Endothelial cell of umbilical vein (primary cell): ENCODE data around the gene GLOD4. TPM values are rescaled to one million over a fixed set of nuclear protein-coding genes. Genes with fewer than 3 reads are reported as not detected.

ENCODE experiments used
- BruUV-seq: library from RNA; stranded (reverse); fragments of 400-500 nt; replicated peaks from 2 replicates; lab custom pipeline; 2021; lab: Mats Ljungman, UMichigan
- CTCF ChIA-PET: fragments of 300-600, 350-600 bp; sonication (Branson Sonifier 250); formaldehyde crosslinking; loops from one replicate; lab custom pipeline; 2021; ENCODE audit warnings: antibody characterized with exemption, inconsistent platforms; lab: Charles Lee
- POLR2A ChIA-PET: fragments of 300-600, 350-600 bp; sonication (Branson Sonifier 250); formaldehyde crosslinking; loops from one replicate; lab custom pipeline; 2021; ENCODE audit warnings: antibody characterized with exemption, inconsistent platforms; lab: Charles Lee
- DNase-seq: peaks from one replicate; pipeline ENCODE4 v3.0.0-alpha.2; 2011; ENCODE audit warnings: low read depth, low spot score
- FAIRE-seq: peaks from 2 replicates; lab custom pipeline; 2011; peaks lifted over from hg19 to GRCh38; lab: Jason Lieb, UNC
- H2AFZ ChIP-seq: 2 replicates; pipeline ENCODE4 v1.6.0; 2012; ENCODE audit warnings: low read depth, low read length, control low read depth, inconsistent platforms
- H3K27ac ChIP-seq: 2 replicates; pipeline ENCODE4 v1.5.1; 2011; ENCODE audit warnings: low read depth, mild to moderate bottlenecking, control low read depth, low read length, moderate library complexity; ENCODE audit not compliant: insufficient read depth
- H3K27me3 ChIP-seq, 2 experiments: 2 replicates each; pipeline versions ENCODE4 v1.6.0 to v1.6.1; 2011; ENCODE audit warnings: low read length in 2 of 2, mixed read lengths in 1 of 2; ENCODE audit not compliant: control insufficient read depth in 2 of 2, insufficient read depth in 2 of 2
- H3K36me3 ChIP-seq, 2 experiments: 2 replicates in 1 of 2; 3 replicates in 1 of 2; pipeline ENCODE4 v1.5.1; 2011; ENCODE audit warnings: low read length in 2 of 2, mild to moderate bottlenecking in 1 of 2, moderate library complexity in 1 of 2; ENCODE audit not compliant: control insufficient read depth in 2 of 2, insufficient read depth in 2 of 2; ENCODE audit errors: extremely low read depth in 1 of 2
- H3K4me1 ChIP-seq: 3 replicates; pipeline ENCODE4 v1.5.1; 2011; ENCODE audit warnings: mild to moderate bottlenecking, low read length; ENCODE audit not compliant: control insufficient read depth, insufficient read depth; ENCODE audit errors: extremely low read depth
- H3K4me2 ChIP-seq: 2 replicates; pipeline ENCODE4 v1.6.1; 2011; ENCODE audit warnings: low read length, control low read depth, mixed read lengths; ENCODE audit not compliant: insufficient read depth
- H3K4me3 ChIP-seq, 3 experiments: fragments of 200-600 bp in 1 of 3; sonication (generic), shearing (Covaris generic) in 1 of 3; replicated peaks in 1 of 3; 2 replicates each; pipeline ENCODE4 v1.5.1; 2011 to 2016; ENCODE audit warnings: control low read depth in 3 of 3, low read length in 3 of 3, mild to moderate bottlenecking in 2 of 3, inconsistent platforms in 1 of 3, low read depth in 1 of 3, moderate library complexity in 1 of 3; ENCODE audit not compliant: insufficient read depth in 1 of 3
- H3K79me2 ChIP-seq: 2 replicates; pipeline ENCODE4 v1.6.0; 2012; ENCODE audit warnings: low read length, inconsistent platforms; ENCODE audit not compliant: control insufficient read depth, insufficient read depth
- H3K9ac ChIP-seq: replicated peaks from 2 replicates; pipeline ENCODE3; 2011; ENCODE audit warnings: low read length, control low read depth; ENCODE audit not compliant: insufficient read depth; ENCODE audit errors: extremely low read depth
- H3K9me1 ChIP-seq: replicated peaks from 3 replicates; pipeline ENCODE4 v1.6.0; 2011; ENCODE audit warnings: mild to moderate bottlenecking, low read length; ENCODE audit not compliant: control insufficient read depth, insufficient read depth; ENCODE audit errors: extremely low read depth
- H3K9me3 ChIP-seq: replicated peaks from 2 replicates; pipeline ENCODE4 v1.5.1; 2012; ENCODE audit warnings: low read length, inconsistent platforms; ENCODE audit not compliant: control insufficient read depth, insufficient read depth
- H4K20me1 ChIP-seq: replicated peaks from 2 replicates; pipeline ENCODE3; 2011; ENCODE audit warnings: mild to moderate bottlenecking, low read length; ENCODE audit not compliant: control insufficient read depth, insufficient read depth; ENCODE audit errors: extremely low read depth
- EZH2 ChIP-seq: IDR thresholded peaks from 2 replicates; pipeline ENCODE4 v1.6.1; 2012; ENCODE audit warnings: borderline replicate concordance, low read depth, mild to moderate bottlenecking, moderate library complexity, low read length, inconsistent platforms; ENCODE audit not compliant: severe bottlenecking
- FOS ChIP-seq: IDR thresholded peaks from 2 replicates; pipeline ENCODE4 v1.6.1; 2011; ENCODE audit warnings: mild to moderate bottlenecking, low read length, moderate library complexity, borderline replicate concordance; ENCODE audit not compliant: insufficient read depth
- GATA2 ChIP-seq: IDR thresholded peaks from 2 replicates; pipeline ENCODE4 v1.7.0; 2011; ENCODE audit warnings: low read depth, mild to moderate bottlenecking, moderate library complexity, mixed read lengths, low read length; ENCODE audit not compliant: insufficient read length, insufficient read depth
- JUN ChIP-seq: IDR thresholded peaks from 2 replicates; pipeline ENCODE4 v1.6.1; 2011; ENCODE audit warnings: borderline replicate concordance, low read depth; ENCODE audit not compliant: insufficient read length, insufficient read depth
- MAX ChIP-seq: IDR thresholded peaks from 2 replicates; pipeline ENCODE4 v1.6.1; 2011; ENCODE audit not compliant: insufficient read depth, insufficient read length
- MYC ChIP-seq: IDR thresholded peaks from one replicate; pipeline ENCODE4 v1.6.1; 2011; ENCODE audit warnings: mild to moderate bottlenecking, low read depth, low read length
- POLR2A ChIP-seq: IDR thresholded peaks from 2 replicates; pipeline ENCODE4 v1.6.1; 2012; ENCODE audit warnings: low read depth, mild to moderate bottlenecking, control low read depth, low read length
- POLR2AphosphoS5 ChIP-seq: IDR thresholded peaks from 2 replicates; pipeline ENCODE4 v1.6.1; 2012; ENCODE audit warnings: low read depth, mild to moderate bottlenecking, control low read depth, low read length, moderate library complexity; ENCODE audit not compliant: insufficient read depth
- dilution Hi-C: fragments of 300-500 bp; cut with MboI; formaldehyde crosslinking; loops from one replicate; pipeline ENCODE4 v1.15.0; 2019; ENCODE audit warnings: low sequenced_read_pairs; ENCODE audit not compliant: extremely low pct_ligation_motif_present
- intact Hi-C: fragments of 100-400 bp; cut with micrococcal nuclease; formaldehyde crosslinking; loops from one replicate; pipeline ENCODE4 v1.10.0; 2022
- polyA plus RNA-seq, 4 experiments: library from polyadenylated mRNA; depleted of rRNA in 3 of 4; stranded (reverse) in 3 of 4; unstranded in 1 of 4; fragments of >200 nt; gene quantifications; 2 replicates each; pipeline versions ENCODE4 v1.2.1 to v1.2.3, GENCODE V29; 2011 to 2012; ENCODE audit warnings: missing spikeins in 1 of 4
- total RNA-seq: library from RNA; stranded (reverse); gene quantifications from 2 replicates; pipeline ENCODE4 v1.2.3, GENCODE V29; 2021
- TF ChIP-seq, protein P1 (sequence below), 2 donors: IDR thresholded peaks; 1 replicate in 1 of 2; 2 replicates in 1 of 2; pipeline ENCODE4 v1.5.1; 2011; ENCODE audit warnings: low read length in 2 of 2, mild to moderate bottlenecking in 2 of 2, moderate library complexity in 2 of 2, control low read depth in 1 of 2, inconsistent platforms in 1 of 2, low read depth in 1 of 2; ENCODE audit not compliant: insufficient read depth in 1 of 2; ENCODE audit errors: extremely low read depth in 1 of 2

Gene GLOD4
- total and polyA plus RNA-seq, 2 donors (not counting 3 experiments of a cell fraction or from before 2014, with no cell fraction given) = 41.3 to 84.2 TPM

- dilution Hi-C loops (no loop called here), intact Hi-C loops (no loop called here)
- Histone ChIP-seq H3K4me2 (no peak overlapping the region), H3K4me3 (no peak overlapping the region), H3K27ac (no peak overlapping the region), H3K27me3 (no peaks in the 10 kb centered on the region), H3K9me3 (no peaks in the 10 kb centered on the region), H3K36me3 (no peaks in the 10 kb centered on the region), H3K4me1 (peaks cover 12% of the 10 kb centered on the region), H4K20me1 (no peaks in the 10 kb centered on the region), H2AFZ (no peak overlapping the region), H3K9me1 (no peaks in the 10 kb centered on the region), H3K79me2 (peaks cover 10% of the 10 kb centered on the region), H3K9ac (no peak overlapping the region)
- CTCF ChIA-PET = interaction anchor here (1.0 to 1.6 kb wide), 3 partner anchors 10 to 16 kb away, joined by 3 read pairs; no protein-coding TSS in a partner anchor
- no TSS peak for BruUV-seq
- DNase-seq = no peak
- TF ChIP-seq GATA2 (no peak), POLR2A (no peak), JUN (no peak), EZH2 (no peak), FOS (no peak)
- no peak for FAIRE-seq
- POLR2A ChIA-PET = no interaction called here
Observed at GRCh38 chr17:728911-729310, 53.2 kb downstream of the GLOD4 start.

DNA sequence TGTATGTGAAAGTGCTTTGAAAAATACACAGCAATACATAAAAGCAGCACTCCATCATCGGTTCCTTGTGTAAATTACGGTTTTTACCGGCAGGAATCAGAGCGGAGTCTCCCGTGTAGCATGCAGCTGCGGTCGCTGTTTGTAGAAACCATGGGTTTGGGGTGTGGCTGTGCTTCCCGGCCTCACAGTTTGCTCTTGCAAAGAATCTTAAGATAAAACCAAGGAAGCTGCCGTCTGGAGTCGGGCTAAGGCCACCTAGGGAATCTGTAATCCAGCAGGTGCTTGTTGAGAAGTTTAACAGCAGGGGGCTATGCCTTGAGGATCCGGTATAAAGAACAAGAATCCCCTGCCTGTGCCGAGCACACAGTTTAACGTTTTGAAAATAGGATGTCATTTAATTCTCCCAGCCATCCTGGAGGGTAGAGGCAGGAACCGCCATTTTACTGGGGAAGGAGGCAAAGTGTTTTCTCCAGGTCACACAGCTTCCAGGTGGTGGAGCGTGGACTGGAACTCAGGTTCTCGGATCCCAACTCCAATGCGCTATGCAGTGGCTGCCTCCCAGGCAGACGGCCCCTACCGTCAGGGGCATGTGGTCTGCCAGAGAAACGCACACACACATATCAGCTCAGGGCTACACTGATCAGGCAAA, 55.7 kb downstream of the GLOD4 start:
- H2AFZ ChIP-seq = no peak overlapping the region
- no peaks in the 10 kb centered on the region for H3K9me3 ChIP-seq
- no peak overlapping the region for H3K4me2 ChIP-seq
- ChIA-PET CTCF (no interaction called here), POLR2A (no interaction called here)
- no peak overlapping the region for H3K9ac ChIP-seq
- dilution Hi-C loops = no loop called here
- no peaks in the 10 kb centered on the region for H3K27me3 ChIP-seq
- no peak for FAIRE-seq
- H3K4me1 ChIP-seq = peaks cover 2% of the 10 kb centered on the region
- TF ChIP-seq, protein P1, sequence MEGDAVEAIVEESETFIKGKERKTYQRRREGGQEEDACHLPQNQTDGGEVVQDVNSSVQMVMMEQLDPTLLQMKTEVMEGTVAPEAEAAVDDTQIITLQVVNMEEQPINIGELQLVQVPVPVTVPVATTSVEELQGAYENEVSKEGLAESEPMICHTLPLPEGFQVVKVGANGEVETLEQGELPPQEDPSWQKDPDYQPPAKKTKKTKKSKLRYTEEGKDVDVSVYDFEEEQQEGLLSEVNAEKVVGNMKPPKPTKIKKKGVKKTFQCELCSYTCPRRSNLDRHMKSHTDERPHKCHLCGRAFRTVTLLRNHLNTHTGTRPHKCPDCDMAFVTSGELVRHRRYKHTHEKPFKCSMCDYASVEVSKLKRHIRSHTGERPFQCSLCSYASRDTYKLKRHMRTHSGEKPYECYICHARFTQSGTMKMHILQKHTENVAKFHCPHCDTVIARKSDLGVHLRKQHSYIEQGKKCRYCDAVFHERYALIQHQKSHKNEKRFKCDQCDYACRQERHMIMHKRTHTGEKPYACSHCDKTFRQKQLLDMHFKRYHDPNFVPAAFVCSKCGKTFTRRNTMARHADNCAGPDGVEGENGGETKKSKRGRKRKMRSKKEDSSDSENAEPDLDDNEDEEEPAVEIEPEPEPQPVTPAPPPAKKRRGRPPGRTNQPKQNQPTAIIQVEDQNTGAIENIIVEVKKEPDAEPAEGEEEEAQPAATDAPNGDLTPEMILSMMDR (IDR thresholded peaks at IDR 0.05; ENCODE audit: extremely low read depth in 1 of 2, insufficient read depth in 1 of 2, low read depth in 1 of 2, low read length in 2 of 2) = no peak
- TF ChIP-seq POLR2AphosphoS5 = no peak
- TF ChIP-seq GATA2 = no peak
- no peak for TF ChIP-seq JUN
- TF ChIP-seq FOS = no peak
- no peak for TF ChIP-seq MAX
- no peak for TF ChIP-seq MYC
- TF ChIP-seq EZH2 = no peak
- no peak for TF ChIP-seq POLR2A
- H3K9me1 ChIP-seq = no peaks in the 10 kb centered on the region
- H3K27ac ChIP-seq = no peak overlapping the region
- intact Hi-C loops = no loop called here
- H4K20me1 ChIP-seq = no peaks in the 10 kb centered on the region
- no peak for DNase-seq
- H3K4me3 ChIP-seq = no peak overlapping the region
- no TSS peak for BruUV-seq
- H3K36me3 ChIP-seq = no peaks in the 10 kb centered on the region
- no peaks in the 10 kb centered on the region for H3K79me2 ChIP-seq
